ENCODE data around the gene NOLC1.

DNA sequence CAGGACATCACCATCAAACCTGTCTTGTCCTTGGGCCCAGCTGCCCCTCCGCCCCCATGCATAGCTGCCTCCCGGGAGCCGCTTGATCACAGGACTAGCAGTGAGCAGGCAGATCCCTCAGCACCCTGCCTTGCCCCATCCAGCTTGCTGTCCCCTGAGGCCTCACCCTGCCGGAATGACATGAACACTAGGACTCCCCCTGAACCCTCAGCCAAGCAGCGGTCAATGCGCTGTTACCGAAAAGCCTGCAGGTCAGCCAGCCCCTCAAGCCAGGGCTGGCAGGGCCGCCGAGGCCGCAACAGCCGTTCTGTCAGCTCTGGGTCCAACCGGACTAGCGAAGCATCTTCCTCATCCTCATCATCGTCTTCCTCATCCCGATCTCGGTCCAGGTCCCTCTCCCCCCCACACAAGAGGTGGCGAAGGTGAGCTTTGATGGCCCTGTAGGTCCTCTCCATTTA lies 5.2 kb upstream of the NOLC1 start:
- TF ChIP-seq POLR2AphosphoS5 (IDR thresholded peaks at IDR 0.05): no peak
- TF ChIP-seq, protein P1, sequence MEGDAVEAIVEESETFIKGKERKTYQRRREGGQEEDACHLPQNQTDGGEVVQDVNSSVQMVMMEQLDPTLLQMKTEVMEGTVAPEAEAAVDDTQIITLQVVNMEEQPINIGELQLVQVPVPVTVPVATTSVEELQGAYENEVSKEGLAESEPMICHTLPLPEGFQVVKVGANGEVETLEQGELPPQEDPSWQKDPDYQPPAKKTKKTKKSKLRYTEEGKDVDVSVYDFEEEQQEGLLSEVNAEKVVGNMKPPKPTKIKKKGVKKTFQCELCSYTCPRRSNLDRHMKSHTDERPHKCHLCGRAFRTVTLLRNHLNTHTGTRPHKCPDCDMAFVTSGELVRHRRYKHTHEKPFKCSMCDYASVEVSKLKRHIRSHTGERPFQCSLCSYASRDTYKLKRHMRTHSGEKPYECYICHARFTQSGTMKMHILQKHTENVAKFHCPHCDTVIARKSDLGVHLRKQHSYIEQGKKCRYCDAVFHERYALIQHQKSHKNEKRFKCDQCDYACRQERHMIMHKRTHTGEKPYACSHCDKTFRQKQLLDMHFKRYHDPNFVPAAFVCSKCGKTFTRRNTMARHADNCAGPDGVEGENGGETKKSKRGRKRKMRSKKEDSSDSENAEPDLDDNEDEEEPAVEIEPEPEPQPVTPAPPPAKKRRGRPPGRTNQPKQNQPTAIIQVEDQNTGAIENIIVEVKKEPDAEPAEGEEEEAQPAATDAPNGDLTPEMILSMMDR (IDR thresholded peaks at IDR 0.05): no peak
